ENCODE data around the gene MKNK1. TPM values are rescaled to one million over a fixed set of nuclear protein-coding genes. Genes with fewer than 3 reads are reported as not detected.

MKNK1 gene
- total RNA-seq, 1 experiment from 2014 or later, result 12.9 TPM

DNA sequence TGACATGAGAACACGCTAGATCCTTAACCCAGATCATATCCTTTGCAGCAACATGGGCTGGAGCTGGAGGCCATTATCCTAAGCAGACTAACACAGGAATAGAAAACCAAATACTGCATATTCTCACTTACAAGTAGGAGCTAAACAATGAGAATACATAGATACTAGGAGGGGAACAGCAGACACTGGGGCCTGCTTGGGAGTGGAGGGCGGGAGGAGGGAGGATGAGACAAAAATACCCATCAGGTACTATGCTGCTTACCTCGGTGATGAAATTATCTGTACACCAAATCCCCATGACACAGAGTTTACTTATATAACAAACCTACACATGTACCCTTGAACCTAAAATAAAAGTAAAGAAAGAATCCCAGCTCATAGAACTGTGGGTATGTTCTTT is 13.8 kb upstream of the MKNK1 start:
- no CpG with 5 or more reads among the region's 3 CpGs for WGBS (ENCODE audit: extremely low coverage, insufficient read length, low lambda C conversion rate)
- 0 out of 5 replicates have a peak overlapping the region, but pooled peaks of 1 of the 2 experiments have one; percentile 89 for H3K4me3 Mint-ChIP-seq

More for the DNA sequence above, 13.8 kb upstream of the MKNK1 start:
- H2AK5ac ChIP-seq (ENCODE audit: insufficient read length, low read length), result no peak overlapping the region
- H3K79me2 ChIP-seq (ENCODE audit: insufficient read depth, low read length), result no peaks in the 10 kb centered on the region
- no peak overlapping the region for H3K4me2 ChIP-seq (ENCODE audit: insufficient read depth, insufficient read length, low read length)
- H3K27me3 Mint-ChIP-seq (ENCODE audit: low read depth), result peaks cover 33% of the 10 kb centered on the region
- no peak overlapping the region for H3K56ac ChIP-seq (ENCODE audit: insufficient read length, low read depth, low read length)
- H4K91ac ChIP-seq (ENCODE audit: insufficient read length, low read depth, low read length), result no peak overlapping the region
- no peak overlapping the region for H4K8ac ChIP-seq (replicated peaks; ENCODE audit: insufficient read length, low read depth, low read length)
- H2BK5ac ChIP-seq (ENCODE audit: insufficient read length, low read length), result no peak overlapping the region
- peaks cover 3% of the 10 kb centered on the region; the same call in 1 of the 2 replicates for H3K27me3 ChIP-seq (ENCODE audit: insufficient read depth, low read length)
- H3K14ac ChIP-seq (ENCODE audit: insufficient read depth, low read length), result no peak overlapping the region
- H3K9ac ChIP-seq (ENCODE audit: extremely low read depth, insufficient read length, low read length), result no peak overlapping the region
- no peak overlapping the region for H3K27ac ChIP-seq (ENCODE audit: insufficient read length, low read depth, low read length)
- no peak for DNase-seq
- no peak overlapping the region for H2BK15ac ChIP-seq (ENCODE audit: low read depth, low read length)
- H3K79me1 ChIP-seq (ENCODE audit: insufficient read depth, low read depth, low read length, poor library complexity, severe bottlenecking), result no peaks in the 10 kb centered on the region
- TF ChIP-seq, protein P1, sequence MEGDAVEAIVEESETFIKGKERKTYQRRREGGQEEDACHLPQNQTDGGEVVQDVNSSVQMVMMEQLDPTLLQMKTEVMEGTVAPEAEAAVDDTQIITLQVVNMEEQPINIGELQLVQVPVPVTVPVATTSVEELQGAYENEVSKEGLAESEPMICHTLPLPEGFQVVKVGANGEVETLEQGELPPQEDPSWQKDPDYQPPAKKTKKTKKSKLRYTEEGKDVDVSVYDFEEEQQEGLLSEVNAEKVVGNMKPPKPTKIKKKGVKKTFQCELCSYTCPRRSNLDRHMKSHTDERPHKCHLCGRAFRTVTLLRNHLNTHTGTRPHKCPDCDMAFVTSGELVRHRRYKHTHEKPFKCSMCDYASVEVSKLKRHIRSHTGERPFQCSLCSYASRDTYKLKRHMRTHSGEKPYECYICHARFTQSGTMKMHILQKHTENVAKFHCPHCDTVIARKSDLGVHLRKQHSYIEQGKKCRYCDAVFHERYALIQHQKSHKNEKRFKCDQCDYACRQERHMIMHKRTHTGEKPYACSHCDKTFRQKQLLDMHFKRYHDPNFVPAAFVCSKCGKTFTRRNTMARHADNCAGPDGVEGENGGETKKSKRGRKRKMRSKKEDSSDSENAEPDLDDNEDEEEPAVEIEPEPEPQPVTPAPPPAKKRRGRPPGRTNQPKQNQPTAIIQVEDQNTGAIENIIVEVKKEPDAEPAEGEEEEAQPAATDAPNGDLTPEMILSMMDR (conservative IDR thresholded peaks at IDR 0.05), result no peak
- no peak overlapping the region for H2AFZ ChIP-seq (ENCODE audit: low read length)
- H4K5ac ChIP-seq (ENCODE audit: insufficient read length, low read depth, low read length), result no peak overlapping the region
- H2BK120ac ChIP-seq (ENCODE audit: low read depth, low read length, poor library complexity, severe bottlenecking), result no peak overlapping the region
- no peak overlapping the region for H3K18ac ChIP-seq (ENCODE audit: insufficient read length, low read depth, low read length)
- H2BK12ac ChIP-seq (ENCODE audit: insufficient read length, low read depth, low read length), result no peak overlapping the region
- H3K4me1 Mint-ChIP-seq, result peaks cover 36 to 39% of the 10 kb centered on the region in 2 experiments
- H3T11ph ChIP-seq (ENCODE audit: low read length), result no peak overlapping the region
- no peaks in the 10 kb centered on the region for H3K36me3 Mint-ChIP-seq (ENCODE audit: insufficient read depth in 1 of 3, low read depth in 3 of 3)
- peaks cover 14% of the 10 kb centered on the region; the same call in 1 of the 2 replicates for H3K4me1 ChIP-seq (ENCODE audit: insufficient read depth, low read length)
- no peak overlapping the region for H3K4ac ChIP-seq (ENCODE audit: low read depth, low read length)
- no peaks in the 10 kb centered on the region for H3K9me3 ChIP-seq (ENCODE audit: control insufficient read depth, low read depth, low read length)
- H3K27ac Mint-ChIP-seq, result no peak overlapping the region
- H4K20me1 ChIP-seq (ENCODE audit: control insufficient read depth, insufficient read depth, insufficient read length), result no peaks in the 10 kb centered on the region
- H2BK20ac ChIP-seq (ENCODE audit: low read depth, low read length, poor library complexity, severe bottlenecking), result no peak overlapping the region
- H3K9me3 Mint-ChIP-seq, result no peaks in the 10 kb centered on the region
- H3K23ac ChIP-seq (ENCODE audit: insufficient read length, low read depth, low read length), result no peak overlapping the region
- H3K23me2 ChIP-seq (ENCODE audit: insufficient read length, low read depth, low read length, poor library complexity, severe bottlenecking), result peaks cover 8% of the 10 kb centered on the region

Measured in H9 (cell line).